H1 (cell line): ENCODE measurements around the gene PPP1R12A.

Source experiments
- EZH2 ChIP-seq: fragments of 200-600 bp; sonication (generic); IDR thresholded peaks from 2 replicates; pipeline ENCODE4 v1.7.1; 2012; ENCODE audit warnings: low read depth, mild to moderate bottlenecking, moderate library complexity, low read length, inconsistent platforms; ENCODE audit not compliant: severe bottlenecking
- TCF12 ChIP-seq: IDR thresholded peaks from 2 replicates; pipeline ENCODE4 v1.6.1; 2011; ENCODE audit warnings: low read depth, mild to moderate bottlenecking, low read length

DNA sequence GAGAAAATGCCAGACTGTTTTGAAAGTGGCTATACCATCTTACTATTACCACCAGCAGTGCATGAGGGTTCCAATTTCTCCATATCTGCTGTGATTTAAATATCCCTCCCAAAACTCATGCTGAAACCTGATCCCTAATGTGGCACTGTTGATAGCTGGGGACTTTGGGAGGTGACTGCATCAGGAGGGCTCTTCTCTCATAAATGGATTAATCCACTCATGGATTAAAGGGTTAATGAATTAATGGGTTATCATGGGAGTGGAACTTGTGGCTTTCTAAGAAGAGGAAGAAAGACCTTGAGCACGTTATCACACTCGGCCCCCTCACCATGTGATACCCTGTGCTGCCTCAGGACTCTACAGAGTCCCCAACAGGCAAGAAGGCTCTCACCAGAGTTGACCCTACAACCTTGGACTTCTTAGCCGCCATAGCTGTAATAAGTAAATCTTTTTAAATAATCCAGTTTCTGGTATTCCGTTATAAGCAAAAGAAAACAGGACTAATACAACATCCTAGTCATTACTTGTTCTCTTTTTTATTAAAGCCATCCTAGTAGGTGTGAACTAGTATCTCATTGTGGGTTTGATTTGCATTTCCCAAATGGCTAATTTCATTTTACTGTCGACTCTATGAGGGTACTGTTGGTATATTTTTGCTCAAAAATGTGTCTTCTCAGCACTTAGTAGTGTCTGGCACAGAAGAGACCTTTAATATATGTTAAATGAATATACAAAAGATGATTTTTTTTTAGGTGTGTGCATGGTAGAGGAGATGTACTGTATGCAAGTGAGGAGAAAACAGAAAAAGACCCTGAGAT is 14.3 kb downstream of the PPP1R12A start:
- TF ChIP-seq EZH2 (no peak), TCF12 (no peak)
